ENCODE measurements around the gene PTPN6.
A peak's percentile ranks its signal among the peaks of the same experiment; 100 is the strongest.

The PTPN6 gene

GRCh38 chr12:6923003-6923732, 28.0 kb upstream of the PTPN6 start:
- DNase-seq: no peak

- no peak for DNase-seq
Measured at GRCh38 chr12:6923851-6924250, 27.3 kb upstream of the PTPN6 start.

GRCh38 chr12:6925239-6925539, 26.0 kb upstream of the PTPN6 start:
- DNase-seq: no peak

GRCh38 chr12:6925540-6926279, 25.4 kb upstream of the PTPN6 start:
- DNase-seq: no peak

GRCh38 chr12:6927379-6928021, 23.7 kb upstream of the PTPN6 start, which contains the start of gene ATN1:
ATN1 (plus strand) TSS chr12:6927959; CDS start chr12:6934002, 6,043 bp downstream.
- DNase-seq: peak; percentile 19

- DNase-seq: no peak
Measured at GRCh38 chr12:6928022-6928702, 23.0 kb upstream of the PTPN6 start.

GRCh38 chr12:6928703-6929407, 22.3 kb upstream of the PTPN6 start:
- no peak for DNase-seq

GRCh38 chr12:6929466-6930452, 21.4 kb upstream of the PTPN6 start:
- no peak for DNase-seq

- DNase-seq: no peak
Measured at GRCh38 chr12:6932766-6933165, 18.4 kb upstream of the PTPN6 start.

- DNase-seq: no peak
Measured at GRCh38 chr12:6934110-6934509, 17.0 kb upstream of the PTPN6 start.

GRCh38 chr12:6935371-6936193, 15.6 kb upstream of the PTPN6 start:
- DNase-seq: no peak

- no peak for DNase-seq
Measured at GRCh38 chr12:6936194-6936635, 14.9 kb upstream of the PTPN6 start.

- no peak for DNase-seq
Measured at GRCh38 chr12:6936636-6937480, 14.3 kb upstream of the PTPN6 start.

GRCh38 chr12:6937481-6938352, 13.4 kb upstream of the PTPN6 start:
- DNase-seq: peak; percentile 92

- DNase-seq: no peak
Measured at GRCh38 chr12:6938353-6939190, 12.6 kb upstream of the PTPN6 start.

- no peak for DNase-seq
Measured at GRCh38 chr12:6939191-6939540, 12.0 kb upstream of the PTPN6 start.

GRCh38 chr12:6941267-6941666, 9.9 kb upstream of the PTPN6 start:
- DNase-seq: no peak

- DNase-seq: no peak
Measured at GRCh38 chr12:6941782-6942181, 9.4 kb upstream of the PTPN6 start.

Data from MV-4-11 (cell line).